GM19351 (cell line): Measurements from ENCODE around the gene C20orf204.

Experiments
- ATAC-seq: cut with Tn5 transposase; IDR thresholded peaks from one replicate; pipeline ENCODE4 v1.9.1; 2021; ENCODE audit warnings: mild to moderate bottlenecking, moderate library complexity; ENCODE audit not compliant: unreplicated experiment

Gene C20orf204

DNA sequence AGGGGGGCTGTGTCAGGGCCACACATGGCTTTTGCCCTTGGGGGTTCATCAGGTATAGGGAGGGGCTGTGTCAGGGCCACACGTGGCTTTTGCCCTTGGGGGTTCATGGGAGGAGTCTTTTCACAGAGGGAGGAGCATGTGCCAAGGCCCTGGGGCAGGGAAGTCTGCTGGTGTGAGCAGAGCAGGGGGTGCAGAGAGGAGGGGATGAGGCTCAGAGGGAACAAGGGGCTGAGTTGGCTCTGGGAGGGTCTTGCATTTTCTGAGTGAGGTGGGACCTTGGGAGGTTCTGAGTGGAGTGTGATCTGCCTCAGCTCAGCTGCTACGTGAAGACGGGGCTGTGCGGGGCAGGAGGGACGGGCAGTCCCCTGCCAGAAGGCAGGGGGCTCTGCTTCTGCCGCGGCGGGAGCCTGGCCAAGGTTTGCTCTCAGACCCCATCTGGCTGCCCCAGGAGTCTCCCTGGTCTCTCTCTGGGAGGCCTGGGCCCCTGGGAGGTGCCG is 19.5 kb downstream of the C20orf204 start:
- no peak for ATAC-seq

DNA sequence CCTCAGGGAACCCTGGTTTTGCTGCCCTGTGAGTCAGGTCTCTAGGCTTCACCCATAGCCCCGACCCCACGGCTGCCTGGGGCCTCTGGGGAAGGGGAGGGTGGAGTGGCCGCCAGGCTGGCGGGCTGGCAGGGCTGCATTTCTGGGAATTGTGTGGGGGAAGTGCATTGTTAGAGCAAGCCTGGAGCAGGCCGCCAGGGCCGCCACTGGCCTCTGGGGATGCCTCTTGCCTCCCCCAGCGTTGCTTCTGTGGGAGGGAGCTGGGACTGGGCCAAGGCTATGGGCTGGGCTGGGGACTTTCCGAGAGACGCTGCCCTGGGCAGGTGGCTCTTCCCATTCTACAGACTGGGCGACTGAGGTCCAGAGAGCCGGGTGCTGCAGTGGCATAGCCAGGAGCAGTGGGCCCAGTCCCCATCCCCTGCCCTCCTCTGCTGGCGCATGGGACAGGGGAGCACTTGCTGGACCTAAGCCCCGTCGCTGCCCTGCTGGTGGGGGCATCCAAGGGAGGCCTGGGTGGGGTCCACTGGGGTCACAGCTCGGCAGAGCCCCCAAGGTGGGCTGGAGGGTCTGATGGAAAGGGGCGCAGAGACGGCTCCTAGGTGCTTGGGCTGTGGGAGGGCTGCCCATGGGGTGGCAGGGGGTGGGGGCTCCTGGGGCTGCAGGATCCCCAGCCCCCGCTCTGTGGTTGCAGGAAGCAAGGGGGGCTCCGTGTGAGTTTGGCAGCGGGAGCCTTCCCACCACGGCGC is 20.1 kb downstream of the C20orf204 start:
- ATAC-seq: no peak

DNA sequence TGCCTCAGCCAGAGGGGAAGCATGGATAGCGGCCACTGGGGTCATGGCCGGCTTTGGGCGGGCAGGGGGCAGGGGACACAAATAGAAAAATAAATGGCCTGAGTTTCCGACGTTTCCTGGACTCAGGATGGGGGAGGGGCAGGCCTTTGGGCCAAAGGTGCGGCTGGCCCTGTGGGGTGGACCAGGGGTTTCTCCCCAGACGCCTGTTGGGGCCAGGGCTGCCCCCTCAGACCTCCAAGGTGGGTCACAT is 20.6 kb downstream of the C20orf204 start:
- no peak for ATAC-seq

- ATAC-seq: no peak
Measured at GRCh38 chr20:64056889-64057627, 21.1 kb downstream of the C20orf204 start.

- ATAC-seq: no peak
Measured at GRCh38 chr20:64057628-64058498, 21.9 kb downstream of the C20orf204 start.

DNA sequence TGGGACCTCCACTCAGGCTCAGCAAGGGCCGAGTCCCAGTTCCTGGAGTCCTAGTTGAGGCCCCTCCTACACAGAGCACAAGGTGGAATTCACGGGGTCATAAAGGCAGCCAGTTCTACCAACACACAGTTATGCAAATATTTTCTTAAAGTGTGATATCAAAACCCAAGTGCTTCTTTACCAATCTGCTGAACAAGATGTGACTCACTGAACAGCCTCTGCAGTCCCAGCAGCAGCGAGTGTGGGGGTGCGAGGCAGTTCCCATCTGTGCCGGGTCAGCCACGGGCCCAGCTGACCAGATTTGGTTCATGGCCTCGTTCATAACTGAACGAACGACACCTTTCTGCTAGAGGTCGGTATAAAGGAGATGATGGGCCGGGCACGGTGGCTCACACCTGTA is 22.6 kb downstream of the C20orf204 start:
- no peak for ATAC-seq

DNA sequence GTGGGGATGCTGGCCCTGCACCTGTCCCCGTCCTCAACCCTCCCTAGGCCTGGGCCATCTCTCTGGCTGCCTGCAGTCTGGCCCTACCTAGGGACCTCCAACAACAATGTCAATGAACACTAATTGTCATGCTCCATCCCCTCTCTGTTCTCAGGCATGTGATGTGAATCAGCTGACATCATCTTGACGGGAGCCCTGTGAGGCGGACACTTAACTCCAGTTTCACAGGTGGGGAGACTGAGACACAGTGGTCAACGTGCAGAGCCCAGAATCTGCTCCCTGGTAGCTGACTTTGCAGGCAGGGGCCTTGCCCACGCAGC is 26.3 kb downstream of the C20orf204 start:
- no peak for ATAC-seq

DNA sequence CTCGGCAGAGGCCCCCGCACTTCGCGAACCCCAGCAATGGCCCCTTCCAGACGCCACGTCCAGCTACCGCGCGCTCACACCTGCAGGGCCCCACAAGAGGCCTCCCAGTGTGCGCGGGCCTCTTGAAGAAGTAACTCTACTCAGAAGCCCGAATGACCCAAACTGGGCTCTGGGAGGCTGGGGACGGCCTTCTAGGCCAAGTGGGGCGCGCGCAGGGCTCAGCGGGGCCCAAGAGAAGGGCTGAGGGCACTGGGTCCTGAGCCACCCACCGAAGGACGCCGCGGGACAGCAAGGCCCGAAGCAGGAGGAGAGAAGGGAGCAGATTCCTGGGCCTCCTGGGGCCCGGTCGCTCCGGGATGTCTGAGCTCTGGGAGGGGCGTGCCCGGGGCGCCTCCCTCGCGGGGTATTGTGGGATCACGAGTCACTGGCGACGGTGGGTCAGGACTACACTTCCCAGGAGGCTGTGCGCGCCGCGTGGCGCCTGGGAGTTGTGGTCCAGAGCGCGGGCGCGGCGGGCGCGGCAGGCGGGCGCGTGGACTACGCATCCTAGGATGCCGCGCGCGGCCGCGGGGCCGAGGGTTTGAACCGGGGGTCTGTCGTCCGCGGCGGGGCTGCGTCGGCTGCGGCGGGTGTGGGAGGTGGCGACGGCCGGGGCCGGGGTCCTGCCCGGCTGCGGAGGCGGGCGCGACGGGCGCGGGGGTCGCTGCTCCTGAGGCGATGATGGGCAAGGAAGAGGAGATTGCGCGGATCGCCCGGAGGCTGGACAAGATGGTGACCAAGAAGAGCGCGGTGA is 26.8 kb downstream of the C20orf204 start, which contains the start of gene TCEA2:
Gene TCEA2 (plus strand): TSS at position 603 of the 793 bp plus-strand sequence. CDS start 115 bp downstream, at position 718.
- ATAC-seq: peak; percentile 76

- ATAC-seq: no peak
Measured at GRCh38 chr20:64063389-64064144, 27.6 kb downstream of the C20orf204 start.

DNA sequence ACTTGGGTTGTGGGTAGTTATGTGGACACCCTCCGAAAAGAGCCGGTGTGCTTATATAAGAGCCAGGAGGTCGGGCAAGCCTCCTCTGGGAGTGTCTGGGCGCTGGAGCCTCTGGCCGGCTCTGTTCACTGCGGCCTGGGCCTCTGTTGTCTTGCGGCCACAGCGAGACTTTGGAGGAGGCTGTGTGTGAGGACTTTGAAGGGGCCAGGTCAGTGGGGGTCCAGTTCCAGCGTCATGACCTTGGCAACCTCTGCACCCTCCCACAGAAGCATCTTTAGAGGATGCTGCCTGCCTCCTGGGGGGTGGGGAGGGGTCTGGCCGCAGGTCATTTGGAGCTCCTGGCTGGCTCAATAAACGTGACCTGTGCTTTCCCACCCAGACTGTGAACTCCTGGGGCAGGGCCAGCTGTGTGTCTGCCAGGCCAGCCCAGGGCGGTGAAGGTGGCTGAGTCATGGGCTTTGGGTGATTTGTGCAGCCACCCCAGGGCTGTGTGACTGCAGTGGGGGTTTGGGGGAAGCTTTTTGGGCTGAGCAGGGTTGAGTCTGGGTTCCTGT is 28.2 kb downstream of the C20orf204 start:
- ATAC-seq: no peak

- no peak for ATAC-seq
Measured at GRCh38 chr20:64065062-64065973, 29.3 kb downstream of the C20orf204 start.

DNA sequence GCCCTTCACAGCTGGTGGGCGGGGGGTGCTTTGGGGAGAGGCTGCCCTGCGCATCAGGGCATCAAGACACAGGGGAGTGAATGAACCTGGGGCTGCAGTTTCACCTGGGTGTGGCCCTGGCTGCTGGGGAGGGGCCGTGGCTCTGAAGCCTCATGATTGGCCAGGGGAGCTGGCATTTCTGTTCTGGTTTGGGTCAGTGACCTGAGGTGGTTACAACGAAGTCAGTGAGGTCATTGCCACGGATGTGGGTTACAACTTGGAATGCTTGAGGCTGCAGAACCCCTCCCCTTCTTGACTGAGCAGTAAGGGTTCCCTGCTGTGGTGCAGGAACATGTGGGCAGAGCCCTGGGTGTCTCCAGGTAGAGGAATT is 30.0 kb downstream of the C20orf204 start:
- peak; percentile 59 for ATAC-seq

DNA sequence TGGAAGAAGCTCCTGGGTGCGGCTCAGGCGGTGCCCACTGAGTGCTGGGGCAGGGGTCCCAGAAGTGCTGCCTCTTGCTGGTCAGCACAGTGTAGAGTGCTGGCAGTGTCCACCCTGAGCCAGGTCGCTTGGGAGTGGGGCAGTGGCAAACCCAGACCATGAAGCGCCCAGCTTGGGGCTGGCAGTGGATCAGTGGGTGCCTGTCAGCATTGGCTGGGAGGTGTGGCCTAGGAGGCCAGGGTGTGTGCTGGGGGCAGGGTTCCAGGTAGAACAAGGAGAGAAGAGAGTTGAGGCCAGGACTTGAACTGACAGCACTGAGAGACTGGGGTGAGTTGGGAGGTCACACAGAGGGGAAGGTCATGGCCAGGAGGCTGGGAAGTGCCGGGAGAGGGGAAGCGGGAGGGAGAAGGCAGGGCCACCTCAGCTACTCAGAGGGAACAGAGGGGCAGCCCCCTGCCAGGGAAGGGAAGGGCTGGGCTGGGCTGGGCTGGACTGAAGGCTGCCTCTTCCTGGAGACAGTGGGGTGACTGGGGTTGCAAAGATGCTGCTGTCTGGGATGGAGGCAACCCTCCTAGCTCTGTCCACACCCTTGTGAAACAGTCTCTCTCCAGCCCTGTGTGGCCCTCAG is 31.1 kb downstream of the C20orf204 start:
- ATAC-seq: no peak

GRCh38 chr20:64067733-64068307 is 31.8 kb downstream of the C20orf204 start:
- no peak for ATAC-seq

GRCh38 chr20:64068386-64069208 is 32.6 kb downstream of the C20orf204 start:
- ATAC-seq: no peak

DNA sequence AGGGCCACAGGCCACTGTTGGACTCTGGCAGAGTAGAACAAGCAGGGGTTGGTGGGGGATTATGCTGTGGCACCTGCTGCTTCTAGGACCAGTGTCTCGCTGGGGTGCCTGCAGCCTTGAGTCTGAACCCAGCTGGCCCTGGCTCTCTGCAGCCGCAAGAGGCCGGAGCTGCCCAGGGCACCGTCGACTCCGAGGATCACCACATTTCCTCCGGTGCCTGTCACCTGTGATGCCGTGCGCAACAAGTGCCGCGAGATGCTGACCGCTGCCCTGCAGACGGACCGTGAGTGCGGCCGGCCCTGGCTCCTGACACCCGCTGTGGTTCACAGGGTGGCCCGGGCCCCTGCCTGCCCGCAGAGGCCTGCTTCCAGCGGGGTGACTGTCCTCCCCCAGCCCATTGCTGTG is 33.2 kb downstream of the C20orf204 start:
- no peak for ATAC-seq

DNA sequence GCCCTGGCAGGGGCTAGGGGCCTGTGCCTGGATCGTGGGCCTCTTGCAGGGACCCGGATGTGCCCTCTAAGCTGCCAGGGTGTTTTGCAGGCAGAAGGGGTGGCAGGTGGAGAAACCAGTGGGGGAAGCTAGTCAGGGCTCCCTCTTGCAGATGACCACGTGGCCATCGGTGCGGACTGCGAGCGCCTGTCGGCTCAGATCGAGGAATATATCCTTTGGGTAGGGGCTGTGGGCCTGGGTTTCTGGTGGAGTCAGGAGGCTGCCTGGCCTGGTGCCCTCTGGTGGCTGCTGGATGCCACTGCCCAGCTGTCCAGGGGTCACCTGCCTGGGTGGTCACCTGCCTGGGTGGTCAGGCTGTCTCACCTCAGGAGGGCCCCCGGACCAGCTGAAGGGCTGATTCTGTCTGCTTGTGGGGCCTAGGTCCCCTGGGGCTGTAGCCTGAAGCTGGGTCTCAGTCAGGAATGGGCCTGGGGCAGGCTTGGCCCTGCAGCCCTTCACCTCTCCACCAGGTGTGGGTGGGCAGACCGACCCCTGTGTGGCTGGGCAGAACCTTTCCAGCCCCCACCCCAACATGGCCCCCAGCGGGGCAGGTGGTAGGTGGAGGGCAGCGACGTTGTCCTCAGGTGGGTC is 33.7 kb downstream of the C20orf204 start:
- no peak for ATAC-seq
